LoVo (cell line): ENCODE data around the gene TBC1D10A.

ENCODE experiments used
- DNase-seq: peaks from one replicate; pipeline ENCODE4 v3.0.0-alpha.2; 2016; ENCODE audit warnings: low spot score

Gene TBC1D10A, protein sequence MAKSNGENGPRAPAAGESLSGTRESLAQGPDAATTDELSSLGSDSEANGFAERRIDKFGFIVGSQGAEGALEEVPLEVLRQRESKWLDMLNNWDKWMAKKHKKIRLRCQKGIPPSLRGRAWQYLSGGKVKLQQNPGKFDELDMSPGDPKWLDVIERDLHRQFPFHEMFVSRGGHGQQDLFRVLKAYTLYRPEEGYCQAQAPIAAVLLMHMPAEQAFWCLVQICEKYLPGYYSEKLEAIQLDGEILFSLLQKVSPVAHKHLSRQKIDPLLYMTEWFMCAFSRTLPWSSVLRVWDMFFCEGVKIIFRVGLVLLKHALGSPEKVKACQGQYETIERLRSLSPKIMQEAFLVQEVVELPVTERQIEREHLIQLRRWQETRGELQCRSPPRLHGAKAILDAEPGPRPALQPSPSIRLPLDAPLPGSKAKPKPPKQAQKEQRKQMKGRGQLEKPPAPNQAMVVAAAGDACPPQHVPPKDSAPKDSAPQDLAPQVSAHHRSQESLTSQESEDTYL

DNA sequence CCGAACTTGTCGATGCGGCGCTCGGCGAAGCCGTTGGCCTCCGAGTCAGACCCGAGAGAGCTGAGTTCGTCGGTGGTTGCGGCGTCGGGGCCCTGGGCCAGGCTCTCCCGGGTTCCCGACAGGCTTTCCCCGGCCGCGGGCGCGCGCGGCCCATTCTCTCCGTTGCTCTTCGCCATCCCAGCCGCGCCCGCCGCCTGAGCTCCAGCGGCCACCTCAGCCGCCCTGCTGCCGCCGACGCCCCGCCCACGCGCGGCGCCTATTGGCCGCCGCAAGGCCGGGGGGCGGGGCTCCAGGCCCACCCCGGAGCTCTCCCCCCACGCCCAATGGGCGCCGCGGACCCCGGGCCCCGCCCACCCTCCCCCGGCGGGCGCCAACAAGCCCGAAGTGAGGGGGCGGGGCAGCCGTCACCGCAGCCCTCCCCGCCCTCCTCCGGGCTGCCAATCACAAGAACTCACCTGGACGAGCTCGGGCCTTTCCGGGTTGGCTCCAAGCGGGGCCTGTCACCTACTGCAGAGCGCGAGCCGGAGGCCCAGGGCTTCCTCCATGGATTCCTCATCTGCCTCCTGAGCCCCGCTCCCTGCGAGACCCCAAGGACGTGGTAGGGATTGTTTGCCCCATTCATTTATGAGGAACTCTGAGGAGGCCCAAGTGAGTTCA, at the start of gene TBC1D10A:
Gene TBC1D10A (minus strand): TSS at position 236 of the 657 bp plus-strand sequence. CDS start 60 bp downstream, at position 176.
- DNase-seq, result peak; percentile 96

DNA sequence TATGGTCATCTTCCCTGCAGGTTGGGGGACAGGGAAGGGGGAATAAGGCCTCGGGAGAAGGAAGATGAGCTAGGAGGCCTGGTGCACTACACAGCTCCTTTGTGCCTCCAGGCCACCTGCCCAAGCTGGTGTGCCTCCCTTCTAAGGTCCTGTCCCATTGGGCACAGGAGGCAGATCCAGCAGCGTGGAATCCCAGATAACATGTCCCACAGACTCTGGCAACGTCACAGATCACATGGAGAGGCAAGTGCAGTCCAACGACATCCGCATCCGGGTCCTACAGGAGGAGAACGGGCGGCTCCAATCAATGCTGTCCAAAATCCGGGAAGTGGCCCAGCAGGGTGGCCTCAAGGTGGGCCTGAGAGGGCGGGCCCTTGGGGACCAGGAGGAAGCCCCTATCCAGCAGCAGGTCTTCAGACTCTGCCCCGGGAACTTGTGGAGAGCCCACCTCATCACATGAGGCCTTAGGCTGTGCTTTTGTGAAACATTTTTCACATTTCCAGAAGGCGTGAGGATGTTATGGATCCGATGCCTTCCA, 48.6 kb upstream of the TBC1D10A start:
- DNase-seq, result no peak

DNA sequence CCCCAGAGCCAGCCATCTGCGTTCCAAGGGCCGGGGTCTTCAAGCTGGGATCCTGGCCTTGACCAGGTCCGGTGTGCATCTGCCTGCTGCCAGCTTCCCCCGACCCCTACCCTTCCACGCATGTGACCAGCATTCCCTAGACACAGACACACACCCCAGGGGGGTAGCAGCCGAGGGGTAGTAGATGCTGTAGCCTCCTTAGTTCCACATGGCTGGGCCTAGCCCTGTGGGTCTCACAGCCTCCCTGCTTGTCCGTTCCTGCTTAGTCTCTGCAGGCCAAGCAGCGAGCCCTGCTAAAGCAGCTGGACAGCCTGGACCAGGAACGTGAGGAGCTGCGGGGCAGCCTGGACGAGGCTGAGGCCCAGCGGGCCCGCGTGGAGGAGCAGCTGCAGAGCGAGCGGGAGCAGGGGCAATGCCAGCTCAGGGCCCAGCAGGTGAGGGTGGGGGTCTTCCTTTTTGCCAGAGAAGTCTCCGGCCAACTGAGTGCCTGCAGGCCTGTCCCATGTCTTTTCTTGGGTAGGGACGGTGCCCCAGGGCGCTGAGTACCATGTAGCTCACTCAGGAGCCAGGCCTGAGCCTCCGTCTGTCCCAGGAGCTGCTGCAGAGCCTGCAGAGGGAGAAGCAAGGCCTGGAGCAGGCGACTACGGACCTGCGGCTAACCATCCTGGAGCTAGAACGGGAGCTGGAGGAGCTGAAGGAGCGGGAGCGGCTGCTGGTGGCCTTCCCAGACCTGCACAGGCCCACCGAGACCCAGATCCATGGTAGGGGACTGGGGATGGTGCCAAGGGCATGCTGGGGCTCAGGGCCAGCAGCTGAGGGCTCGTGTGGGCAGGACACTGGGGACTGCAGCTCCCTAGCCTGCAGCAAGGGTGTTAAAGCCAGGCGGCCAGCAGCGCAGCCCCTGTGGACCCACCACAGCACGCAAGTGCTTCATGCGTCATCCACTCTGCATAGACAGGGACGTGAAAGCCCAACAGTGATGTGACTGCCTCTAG, 46.9 kb upstream of the TBC1D10A start:
- DNase-seq, result no peak

DNA sequence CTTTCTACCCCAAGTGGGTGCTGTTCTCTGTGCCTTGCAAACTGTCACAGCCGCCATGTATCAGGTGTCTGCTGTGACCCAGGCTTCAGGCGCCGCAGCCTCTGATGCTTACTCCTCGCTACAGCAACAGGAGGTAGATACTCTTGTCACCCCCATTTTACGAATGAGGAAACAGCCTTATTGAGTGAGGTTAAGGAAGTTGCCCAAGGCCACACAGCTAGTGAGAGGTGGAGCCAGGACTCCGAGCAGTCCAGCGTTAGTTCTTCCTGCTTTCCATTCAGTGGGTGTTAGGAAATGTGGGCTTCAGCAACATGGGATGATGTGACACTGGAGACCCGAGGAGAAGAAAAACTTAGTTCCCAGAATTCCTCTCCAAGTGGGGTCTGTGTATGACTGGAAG, 46.2 kb upstream of the TBC1D10A start:
- no peak for DNase-seq

DNA sequence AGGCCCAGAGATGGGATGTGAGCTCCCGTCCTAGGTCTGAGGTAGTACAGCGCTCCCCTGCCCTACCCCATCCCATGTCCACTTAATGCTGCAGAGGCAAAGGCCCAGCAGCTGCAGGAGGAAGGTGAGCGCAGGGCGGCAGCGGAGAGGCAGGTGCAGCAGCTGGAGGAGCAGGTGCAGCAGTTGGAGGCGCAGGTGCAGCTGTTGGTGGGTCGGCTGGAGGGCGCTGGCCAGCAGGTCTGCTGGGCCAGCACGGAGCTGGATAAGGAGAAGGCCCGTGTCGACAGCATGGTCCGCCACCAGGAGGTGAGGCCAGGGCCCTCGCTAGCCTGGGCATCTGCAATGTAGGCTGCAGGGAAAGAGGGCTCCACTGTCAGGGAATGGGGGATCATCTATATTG, 45.2 kb upstream of the TBC1D10A start:
- DNase-seq, result no peak

DNA sequence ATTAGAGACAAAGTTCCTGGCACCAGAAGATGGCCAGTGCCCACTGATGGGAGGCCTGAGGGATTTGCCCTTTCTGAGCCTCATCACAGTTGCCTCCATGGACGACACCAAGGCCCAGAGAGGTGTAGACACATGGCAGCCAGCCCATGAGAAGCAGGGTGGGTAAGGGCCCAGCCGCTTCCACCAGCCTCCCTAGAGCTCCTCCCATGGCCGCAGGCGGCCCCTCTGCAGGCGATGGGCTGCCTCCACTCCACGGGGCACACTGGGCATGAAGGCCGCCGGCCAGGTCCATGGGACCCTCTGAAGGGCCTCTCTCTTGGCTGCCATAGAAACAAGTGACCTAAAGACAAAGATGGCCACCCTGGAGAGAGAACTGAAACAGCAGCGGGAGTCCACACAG, 44.6 kb upstream of the TBC1D10A start:
- DNase-seq, result no peak

DNA sequence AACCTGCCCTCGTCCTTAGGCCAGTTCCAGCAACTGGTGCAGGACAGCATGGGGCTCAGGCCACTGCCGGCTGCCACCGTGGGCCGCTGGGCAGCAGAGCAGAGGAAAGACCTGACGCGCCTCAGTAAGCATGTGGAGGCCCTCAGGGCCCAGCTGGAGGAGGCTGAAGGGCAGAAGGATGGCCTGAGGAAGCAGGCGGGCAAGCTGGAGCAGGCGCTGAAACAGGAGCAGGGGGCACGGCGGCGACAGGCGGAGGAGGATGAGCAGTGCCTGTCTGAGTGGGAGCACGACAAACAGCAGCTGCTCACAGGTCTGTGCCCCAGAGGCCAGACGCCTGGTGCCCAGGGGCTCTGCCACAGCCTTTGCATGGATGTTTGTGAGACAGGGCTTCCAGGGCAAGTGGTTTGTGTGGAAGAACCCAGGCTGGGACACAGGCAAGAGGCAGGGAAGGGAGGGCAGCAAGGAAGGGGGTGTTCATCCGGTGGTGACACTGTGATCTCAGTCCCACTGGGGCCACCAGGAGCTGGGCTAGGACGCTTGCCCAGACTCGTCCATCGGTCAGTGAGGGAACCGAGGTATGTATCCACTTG, 44.0 kb upstream of the TBC1D10A start:
- DNase-seq, result no peak

DNA sequence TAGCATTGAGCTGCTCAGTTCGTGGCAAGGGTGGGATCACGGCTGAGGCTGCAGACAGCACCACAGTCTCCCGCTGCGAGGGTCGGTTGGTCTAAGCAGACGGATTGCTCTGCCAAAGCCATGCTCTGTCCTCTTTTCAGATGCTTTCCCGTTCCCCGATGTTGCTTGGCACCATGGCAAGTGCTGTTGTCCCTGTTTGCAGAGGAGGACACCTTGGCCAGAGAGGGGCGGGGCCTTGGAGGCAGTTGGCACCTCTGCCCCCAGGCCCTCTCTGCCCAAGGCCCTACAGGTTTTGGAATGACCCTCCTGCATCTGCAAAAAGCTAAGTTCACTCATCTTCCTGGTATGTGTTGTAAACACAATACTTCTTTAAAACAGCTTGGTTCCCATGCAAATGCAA, 41.7 kb upstream of the TBC1D10A start:
- DNase-seq, result no peak

DNA sequence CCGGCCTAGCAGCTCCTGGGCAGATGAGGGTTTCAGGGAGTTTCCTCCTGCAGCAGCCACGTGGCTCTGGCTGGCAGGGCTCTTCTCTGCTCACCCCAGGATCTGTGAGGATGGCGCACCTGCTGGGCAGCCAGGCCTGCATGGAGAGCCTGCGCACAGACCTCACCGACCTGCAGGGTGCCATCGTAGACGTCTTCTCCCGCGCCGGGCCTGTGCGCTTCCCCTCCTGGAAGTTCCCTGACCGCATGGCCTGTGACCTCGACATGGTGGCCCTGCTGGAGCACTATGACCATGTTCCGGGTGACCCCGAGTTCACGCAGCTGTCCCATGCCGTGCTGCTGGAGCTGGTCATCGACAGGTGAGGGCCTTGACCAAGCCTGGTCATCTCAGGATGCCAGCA, 39.1 kb upstream of the TBC1D10A start:
- no peak for DNase-seq

DNA sequence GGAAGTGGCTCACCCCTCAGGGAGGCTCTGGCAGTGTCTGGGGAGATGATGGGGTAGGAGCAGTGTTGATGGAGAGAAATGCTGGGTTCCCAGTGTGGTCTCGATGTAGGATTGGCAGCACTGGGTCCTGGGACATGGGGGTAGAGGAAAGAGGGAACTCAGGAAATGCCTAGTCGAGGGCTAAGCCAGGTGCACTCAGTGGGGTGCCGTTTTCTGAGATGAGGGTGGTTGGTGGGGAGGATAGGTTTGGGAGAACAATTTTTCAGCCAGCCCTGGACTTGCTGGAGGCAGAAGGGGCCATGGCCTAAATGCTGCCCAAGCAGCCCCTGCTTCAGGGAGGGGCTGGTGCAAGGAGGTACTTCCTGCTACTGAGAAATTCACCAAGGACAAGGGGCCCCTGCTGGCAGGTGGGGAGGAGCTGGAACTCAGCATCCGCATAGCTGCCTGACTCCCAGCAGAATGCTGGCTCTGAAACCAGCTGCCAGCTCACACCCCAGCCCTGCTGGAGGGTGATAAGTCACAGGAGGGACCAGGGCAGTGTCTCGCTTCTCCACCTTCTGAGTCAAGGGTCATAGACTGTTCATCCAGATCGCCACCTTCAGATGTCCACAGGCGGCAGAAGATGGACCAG, 36.0 kb upstream of the TBC1D10A start:
- no peak for DNase-seq

DNA sequence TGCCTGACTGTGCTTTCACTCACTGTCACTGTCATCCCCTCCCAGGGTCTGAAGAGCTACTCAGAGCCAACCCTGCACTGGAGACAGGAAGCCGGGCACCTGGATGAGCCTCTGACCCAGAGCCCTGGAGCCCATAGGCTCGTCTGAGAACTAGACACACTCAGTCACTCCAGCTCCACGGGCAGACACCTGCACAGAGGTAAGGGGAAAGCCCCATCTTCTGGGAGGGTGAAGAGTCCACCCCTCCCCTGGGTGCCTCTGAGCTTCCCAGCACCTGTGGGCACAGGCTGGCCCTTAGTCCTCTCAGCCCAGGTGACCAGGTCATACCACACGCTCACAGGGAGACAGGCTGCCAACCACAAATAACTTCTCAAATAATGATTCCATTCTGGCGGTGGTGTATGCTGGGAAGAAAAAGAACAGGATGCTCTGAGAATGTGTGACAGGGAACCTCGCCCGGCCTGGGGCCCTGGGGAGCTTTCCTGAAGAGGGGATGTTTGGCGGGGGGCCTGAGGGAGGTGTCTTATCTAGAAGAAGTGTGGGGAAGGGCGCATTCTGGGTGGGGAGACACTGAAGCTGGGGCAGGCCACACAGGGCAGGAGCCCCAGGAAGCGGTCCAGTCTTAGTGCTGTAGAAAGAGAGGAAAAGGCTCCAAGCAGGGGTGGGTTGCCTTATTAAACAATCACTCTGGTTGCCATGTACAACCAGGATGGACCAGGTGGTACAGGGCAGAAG, 35.3 kb upstream of the TBC1D10A start:
- DNase-seq, result no peak

DNA sequence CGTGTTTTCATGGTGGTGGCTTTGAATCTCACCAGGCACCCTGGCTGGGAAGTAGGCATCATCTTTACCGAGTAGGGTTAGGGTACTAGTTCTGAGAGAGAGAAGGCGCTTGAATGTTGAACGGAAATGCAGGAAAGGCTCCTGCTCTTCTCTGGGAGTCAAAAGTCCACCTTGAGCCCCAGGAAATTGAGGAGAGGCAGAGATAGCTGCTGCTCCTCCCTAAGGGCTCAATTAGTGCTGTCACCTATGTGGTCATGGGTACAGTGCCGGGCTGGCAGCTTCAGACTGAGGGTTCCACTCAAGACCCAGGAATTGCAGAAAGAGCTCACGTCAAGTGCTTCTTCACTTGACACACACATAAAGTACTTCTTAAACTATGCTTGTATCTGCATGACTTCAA, 31.8 kb upstream of the TBC1D10A start:
- no peak for DNase-seq

DNA sequence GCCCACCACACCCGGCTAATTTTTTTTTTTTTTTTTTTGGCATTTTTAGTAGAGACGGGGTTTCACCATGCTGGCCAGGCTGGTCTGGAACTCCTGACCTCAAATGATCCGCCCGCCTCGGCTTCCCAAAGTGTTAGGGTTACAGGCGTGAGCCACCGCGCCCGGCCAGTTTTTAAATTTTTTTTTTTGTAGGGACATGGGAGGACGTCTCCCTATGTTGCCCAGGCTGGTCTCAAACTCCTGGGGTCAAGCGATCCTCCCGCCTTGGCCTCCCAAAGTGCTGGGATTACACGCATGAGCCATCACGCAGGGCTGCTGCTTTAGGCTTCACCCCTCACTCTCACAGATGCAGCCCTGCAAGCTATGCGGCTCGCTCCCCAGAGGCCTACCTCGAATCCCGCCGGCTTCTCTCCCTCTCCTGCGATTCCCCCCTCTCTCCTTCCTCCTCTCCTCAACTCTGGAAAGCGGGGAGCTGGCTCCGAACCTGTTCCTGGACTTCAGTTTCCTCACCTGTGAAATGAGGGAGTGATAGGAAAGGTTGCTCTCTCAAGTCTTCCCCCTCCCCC, 31.0 kb upstream of the TBC1D10A start:
- no peak for DNase-seq

DNA sequence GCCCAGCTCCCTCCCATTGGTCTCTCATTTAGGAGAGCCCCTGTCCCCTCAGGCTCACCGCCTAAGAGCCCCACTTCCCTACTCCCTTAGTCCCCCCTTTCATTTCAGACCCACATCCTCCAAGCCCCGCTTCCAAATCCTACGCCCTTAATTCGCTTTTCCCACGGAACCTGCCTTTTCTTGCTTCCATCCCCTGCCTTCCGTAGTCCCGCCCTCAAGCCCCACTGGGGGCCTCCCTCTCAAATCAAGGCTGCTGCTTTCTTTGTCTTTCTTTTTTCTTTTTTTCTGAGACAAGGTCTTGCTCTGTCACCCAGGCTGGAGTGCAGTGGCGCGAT, 30.5 kb upstream of the TBC1D10A start:
- no peak for DNase-seq

DNA sequence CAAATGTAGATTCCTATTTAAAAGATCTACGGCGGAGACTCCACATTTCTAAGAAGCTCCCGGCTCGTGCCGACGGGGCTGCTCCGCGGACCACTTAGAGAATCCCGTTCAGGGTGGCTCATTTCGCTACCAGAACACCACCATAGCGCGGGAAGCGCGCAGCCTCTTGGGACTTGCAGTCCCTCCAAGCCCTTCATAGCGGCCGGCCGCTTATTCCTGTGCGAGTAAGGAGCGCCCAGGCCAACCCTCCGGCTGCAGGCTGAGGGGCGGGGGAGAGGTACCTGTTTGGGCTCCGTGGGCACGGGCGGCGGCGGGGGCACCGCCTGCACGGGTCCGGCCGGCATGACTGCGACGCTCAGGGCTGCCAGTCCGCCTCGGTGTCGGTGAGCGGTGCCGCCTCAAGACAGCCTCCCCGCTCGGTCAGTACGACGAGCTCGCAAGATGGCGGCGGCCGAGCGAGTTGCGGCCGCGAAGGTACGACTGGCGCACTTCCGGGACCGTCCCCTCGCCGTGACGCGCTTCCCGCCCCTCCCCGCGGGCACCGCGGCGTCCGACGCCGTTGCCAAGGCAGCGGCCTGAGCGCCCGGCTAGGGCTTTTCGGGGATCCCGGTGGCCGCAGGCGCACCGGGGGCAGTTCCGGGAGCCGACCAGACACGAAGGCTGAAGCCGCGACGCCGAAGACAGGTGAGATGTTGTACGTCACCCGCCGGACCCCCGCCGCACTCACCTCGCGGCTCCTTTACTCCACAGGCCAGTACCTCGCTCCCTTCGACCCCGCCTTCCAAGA, 29.9 kb upstream of the TBC1D10A start, which contains the start of the genes CCDC157 and SF3A1:
Gene CCDC157 (plus strand): TSS at position 559 of the 787 bp plus-strand sequence. CDS start 8,994 bp downstream, outside the sequence.
Gene SF3A1 (minus strand): TSS at position 446 of the 787 bp plus-strand sequence. CDS start 102 bp downstream, at position 344.
- DNase-seq, result peak; percentile 88

DNA sequence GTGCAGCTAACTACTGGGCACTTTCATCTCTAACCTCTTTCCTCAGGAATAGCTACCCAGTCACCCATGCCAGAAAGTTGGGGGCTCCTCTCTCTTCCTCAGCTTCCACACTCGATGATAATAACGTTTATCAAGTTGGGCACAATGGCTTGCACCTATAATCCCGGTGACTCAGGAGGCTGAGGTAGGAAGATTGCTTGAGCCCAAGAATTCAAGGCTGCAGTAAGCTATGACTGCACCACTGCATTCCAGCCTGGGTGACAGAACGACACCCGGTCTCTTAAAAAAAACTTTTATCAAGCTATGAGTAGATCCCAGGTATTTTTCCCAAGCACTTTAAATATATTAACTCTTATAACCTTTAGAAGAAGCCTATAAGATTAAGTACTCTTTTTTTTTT, 27.9 kb upstream of the TBC1D10A start:
- DNase-seq, result no peak

DNA sequence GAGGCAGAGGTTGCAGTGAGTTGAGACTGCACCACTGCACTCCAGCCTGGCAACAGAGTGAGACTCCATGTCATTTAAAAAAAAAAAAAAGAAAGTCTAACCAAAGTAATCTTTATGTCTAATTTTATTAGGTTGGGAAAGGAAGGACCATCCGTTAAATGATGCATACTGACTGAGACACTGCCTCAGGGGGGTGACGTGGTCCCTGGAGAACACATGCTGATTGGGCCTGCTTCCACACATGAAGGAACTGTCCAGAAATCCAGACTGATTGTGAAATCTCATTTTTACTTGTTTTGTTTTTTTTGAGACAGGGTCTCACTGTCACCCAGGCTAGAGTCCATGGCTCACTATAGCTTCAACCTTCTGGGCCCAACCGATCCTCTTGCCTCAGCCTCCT, 24.5 kb upstream of the TBC1D10A start:
- DNase-seq, result no peak

DNA sequence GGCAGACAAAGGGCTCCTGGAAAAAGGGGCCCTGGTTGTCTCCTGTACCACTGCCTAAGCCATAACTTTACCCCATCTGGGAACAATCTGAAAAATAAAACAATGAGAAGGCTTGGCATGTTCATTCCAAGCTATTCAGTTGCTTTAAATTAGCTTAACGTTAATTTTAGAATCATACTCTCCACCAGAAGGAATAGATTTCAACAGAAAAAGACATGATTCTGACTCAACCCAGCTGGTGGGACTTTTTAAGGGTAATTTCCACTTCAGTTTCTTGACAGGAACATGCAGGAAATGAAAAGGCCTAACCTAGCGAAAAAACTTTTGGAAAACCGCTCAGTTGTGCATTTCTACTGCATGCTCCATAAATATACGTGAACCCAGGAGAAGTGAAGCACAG, 22.1 kb upstream of the TBC1D10A start:
- no peak for DNase-seq

DNA sequence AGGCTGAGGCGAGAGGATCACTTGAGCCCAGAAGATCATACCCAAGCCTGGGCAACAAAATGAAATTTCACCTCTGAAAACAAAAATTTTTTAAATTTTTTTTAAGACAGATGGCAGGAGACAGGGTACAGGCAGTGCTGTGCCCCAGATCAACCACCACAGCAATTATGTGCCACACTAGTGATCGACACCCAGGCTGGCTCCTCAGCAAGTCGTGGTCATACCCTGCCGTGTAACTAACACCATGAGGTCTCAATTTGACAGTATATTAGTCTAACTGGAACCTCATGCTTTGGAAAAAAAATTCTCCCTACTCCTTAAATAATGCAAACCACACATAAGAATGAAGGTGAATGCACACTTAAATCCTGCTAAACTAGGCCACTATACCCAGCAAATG, 21.7 kb upstream of the TBC1D10A start:
- no peak for DNase-seq
